OCI-LY3 (cell line): ENCODE results near the gene HINT3.
A peak's percentile ranks its signal among the peaks of the same experiment; 100 is the strongest.

Experiments
- H2AFZ ChIP-seq: fragments of 200-600, 300-600 bp; shearing (Covaris generic); 2 replicates; pipeline ENCODE4 v1.6.0; 2014; ENCODE audit warnings: antibody characterized with exemption, low read depth, low read length
- H3K27ac ChIP-seq: fragments of 200-600, 300-600 bp; sonication (generic); 2 replicates; pipeline ENCODE4 v1.5.1; 2014; ENCODE audit warnings: mild to moderate bottlenecking, low read length, moderate library complexity, mixed read lengths
- H3K27me3 ChIP-seq: fragments of 200-600, 300-600 bp; sonication (generic); 2 replicates; pipeline ENCODE4 v1.6.1; 2014; ENCODE audit warnings: low read depth, low read length, mixed read lengths
- H3K36me3 ChIP-seq: fragments of 200-600, 300-600 bp; sonication (generic); replicated peaks from 2 replicates; pipeline ENCODE3; 2014; ENCODE audit warnings: low read depth, low read length, mixed read lengths
- H3K4me1 ChIP-seq: fragments of 300-600, 200-600 bp; sonication (generic); 2 replicates; pipeline ENCODE4 v1.6.1; 2014; ENCODE audit warnings: low read length, mixed read lengths
- H3K4me2 ChIP-seq: fragments of 200-600, 300-600 bp; sonication (generic); 2 replicates; pipeline ENCODE4 v1.6.1; 2014; ENCODE audit warnings: low read length, mixed read lengths
- H3K4me3 ChIP-seq: fragments of 300-600, 200-600 bp; sonication (generic); 2 replicates; pipeline ENCODE4 v1.5.1; 2014; ENCODE audit warnings: antibody characterized with exemption, mild to moderate bottlenecking, low read length, moderate library complexity
- H3K79me2 ChIP-seq: fragments of 300-600, 200-600 bp; shearing (Covaris generic); 2 replicates; pipeline ENCODE4 v1.6.1; 2014; ENCODE audit warnings: mild to moderate bottlenecking, low read length, mixed read lengths
- H3K9ac ChIP-seq: fragments of 300-600, 200-600 bp; shearing (Covaris generic); 2 replicates; pipeline ENCODE4 v1.6.0; 2014; ENCODE audit warnings: mild to moderate bottlenecking, low read length, moderate library complexity
- H3K9me3 ChIP-seq: fragments of 200-600, 300-600 bp; shearing (Covaris generic); 2 replicates; pipeline ENCODE4 v1.6.1; 2014; ENCODE audit warnings: low read length, mixed read lengths; ENCODE audit not compliant: insufficient read depth
- H4K20me1 ChIP-seq: fragments of 200-600, 300-600 bp; sonication (generic); 2 replicates; pipeline ENCODE4 v1.6.1; 2016; ENCODE audit warnings: low read length, mixed read lengths; ENCODE audit not compliant: insufficient read depth
- CTCF ChIP-seq: fragments of 200-600, 300-600 bp; sonication (generic); IDR thresholded peaks from 2 replicates; pipeline ENCODE4 v1.5.1; 2014; ENCODE audit warnings: antibody characterized with exemption, low read length, low read depth
- EZH2phosphoT487 ChIP-seq: fragments of 200-600 bp; shearing (Covaris generic); IDR thresholded peaks from 2 replicates; pipeline ENCODE4 v1.6.1; 2018; ENCODE audit warnings: antibody characterized with exemption, mixed run types, low read depth

HINT3 gene

DNA sequence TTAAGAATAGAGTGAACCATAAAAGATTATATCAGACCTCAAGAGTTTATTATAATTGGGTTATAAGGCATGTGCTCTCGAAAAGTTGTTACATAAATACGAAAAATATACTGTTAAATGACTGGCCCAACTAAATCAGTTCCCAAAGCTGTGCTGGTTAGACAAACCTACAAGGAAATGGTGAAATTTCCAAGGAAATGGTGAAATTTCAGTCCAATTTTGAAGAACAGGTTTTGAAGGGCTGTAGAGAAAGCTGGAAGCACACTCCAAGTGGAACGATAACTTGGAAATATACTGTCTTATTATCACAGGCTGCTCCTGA, 29.4 kb downstream of the HINT3 start:
- Histone ChIP-seq H3K4me2 (peak overlapping the region; percentile 86), H3K4me1 (peaks cover 22% of the 10 kb centered on the region), H3K9me3 (no peaks in the 10 kb centered on the region), H3K27me3 (no peaks in the 10 kb centered on the region), H2AFZ (peak overlapping the region; percentile 97), H3K79me2 (peaks cover 51% of the 10 kb centered on the region), H3K9ac (peak overlapping the region; percentile 97), H3K4me3 (peak overlapping the region; percentile 98), H3K27ac (peak overlapping the region; percentile 58), H3K36me3 (no peaks in the 10 kb centered on the region), H4K20me1 (0 out of 2 replicates have a peak, but pooled peaks cover 4% of the 10 kb centered on the region)
- TF ChIP-seq EZH2phosphoT487 = no peak
- TF ChIP-seq CTCF = no peak

DNA sequence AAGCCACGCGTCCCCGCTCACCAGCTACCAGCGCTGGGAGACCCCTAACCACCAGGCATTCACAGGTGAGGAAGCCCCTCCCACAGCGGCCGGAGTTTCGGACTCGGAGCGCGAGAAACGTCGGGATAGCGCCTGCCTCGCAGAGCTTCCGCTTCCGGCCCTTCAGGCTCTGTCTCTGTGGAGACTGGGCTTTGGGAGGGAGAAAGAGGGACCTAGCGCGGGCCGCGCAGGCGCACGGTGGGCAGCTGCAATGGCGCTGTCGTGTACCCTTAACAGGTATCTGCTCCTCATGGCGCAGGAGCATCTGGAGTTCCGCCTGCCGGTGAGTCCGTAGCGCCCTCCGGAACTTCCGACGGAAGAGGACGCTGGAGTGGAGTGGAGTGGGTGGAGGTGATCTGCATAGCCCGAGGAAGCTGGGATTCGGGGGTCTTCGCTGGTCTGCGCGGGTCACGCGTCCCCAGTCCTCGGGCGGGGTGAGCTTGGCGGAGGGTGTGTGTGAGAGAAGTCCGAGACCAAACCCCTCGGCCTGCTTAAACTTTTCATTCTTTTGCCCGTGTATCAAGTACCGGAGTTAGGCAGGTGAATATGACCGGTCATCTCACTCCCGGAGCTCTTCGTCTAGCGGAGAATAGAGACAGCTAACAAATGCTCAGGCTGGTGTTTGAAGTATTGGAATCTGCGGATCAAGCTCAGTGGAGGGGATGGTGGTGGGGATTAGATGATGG, 29.9 kb downstream of the HINT3 start, which contains the start of gene TRMT11:
TSS of gene TRMT11 (plus strand) at position 240 of the 725 bp plus-strand sequence. CDS start at position 251, 11 bp downstream.
- Histone ChIP-seq H3K27ac (peak within 1 kb of the TSS; percentile 58), H3K9me3 (no peaks in the 10 kb centered on the region), H3K4me3 (peak within 1 kb of the TSS; percentile 98), H3K36me3 (no peaks in the 10 kb centered on the region), H3K79me2 (peaks cover 56% of the 10 kb centered on the region), H3K27me3 (no peaks in the 10 kb centered on the region), H3K9ac (peak within 1 kb of the TSS; percentile 97), H3K4me2 (peak within 1 kb of the TSS; percentile 86), H2AFZ (peak within 1 kb of the TSS; percentile 97), H4K20me1 (0 out of 2 replicates have a peak, but pooled peaks cover 4% of the 10 kb centered on the region), H3K4me1 (peaks cover 22% of the 10 kb centered on the region)
- TF ChIP-seq CTCF = no peak
- no peak for TF ChIP-seq EZH2phosphoT487

- H3K4me3 ChIP-seq = peak overlapping the region; percentile 98
- H3K4me2 ChIP-seq = peak overlapping the region; percentile 86
- no peak for TF ChIP-seq CTCF
- no peak for TF ChIP-seq EZH2phosphoT487
- 0 out of 2 replicates have a peak, but pooled peaks cover 4% of the 10 kb centered on the region for H4K20me1 ChIP-seq
- peaks cover 62% of the 10 kb centered on the region for H3K79me2 ChIP-seq
- peak overlapping the region; percentile 58 for H3K27ac ChIP-seq
- no peaks in the 10 kb centered on the region for H3K9me3 ChIP-seq
- H2AFZ ChIP-seq = peak overlapping the region; percentile 97
- peak overlapping the region; percentile 97 for H3K9ac ChIP-seq
- peaks cover 22% of the 10 kb centered on the region for H3K4me1 ChIP-seq
- no peaks in the 10 kb centered on the region for H3K27me3 ChIP-seq
- H3K36me3 ChIP-seq = no peaks in the 10 kb centered on the region
These were observed 30.6 kb downstream of the HINT3 start for GRCh38 chr6:125987026-125987617.

GRCh38 chr6:125988280-125988679, 31.7 kb downstream of the HINT3 start:
- Histone ChIP-seq H4K20me1 (0 out of 2 replicates have a peak, but pooled peaks cover 4% of the 10 kb centered on the region), H3K27me3 (no peaks in the 10 kb centered on the region), H3K9ac (no peak overlapping the region), H3K4me1 (peaks cover 22% of the 10 kb centered on the region), H3K4me3 (no peak overlapping the region), H3K9me3 (no peaks in the 10 kb centered on the region), H3K27ac (no peak overlapping the region), H3K79me2 (peaks cover 74% of the 10 kb centered on the region), H3K36me3 (no peaks in the 10 kb centered on the region), H2AFZ (no peak overlapping the region), H3K4me2 (peak overlapping the region; percentile 86; the same call in 1 of the 2 replicates)
- TF ChIP-seq CTCF (no peak), EZH2phosphoT487 (no peak)
